ENCODE data around the gene MRPS7. TPM values are rescaled to one million over a fixed set of nuclear protein-coding genes. Genes with fewer than 3 reads are reported as not detected.

MRPS7 gene
- polyA plus RNA-seq, 1 donor from 2014 or later = 63.3 TPM

DNA sequence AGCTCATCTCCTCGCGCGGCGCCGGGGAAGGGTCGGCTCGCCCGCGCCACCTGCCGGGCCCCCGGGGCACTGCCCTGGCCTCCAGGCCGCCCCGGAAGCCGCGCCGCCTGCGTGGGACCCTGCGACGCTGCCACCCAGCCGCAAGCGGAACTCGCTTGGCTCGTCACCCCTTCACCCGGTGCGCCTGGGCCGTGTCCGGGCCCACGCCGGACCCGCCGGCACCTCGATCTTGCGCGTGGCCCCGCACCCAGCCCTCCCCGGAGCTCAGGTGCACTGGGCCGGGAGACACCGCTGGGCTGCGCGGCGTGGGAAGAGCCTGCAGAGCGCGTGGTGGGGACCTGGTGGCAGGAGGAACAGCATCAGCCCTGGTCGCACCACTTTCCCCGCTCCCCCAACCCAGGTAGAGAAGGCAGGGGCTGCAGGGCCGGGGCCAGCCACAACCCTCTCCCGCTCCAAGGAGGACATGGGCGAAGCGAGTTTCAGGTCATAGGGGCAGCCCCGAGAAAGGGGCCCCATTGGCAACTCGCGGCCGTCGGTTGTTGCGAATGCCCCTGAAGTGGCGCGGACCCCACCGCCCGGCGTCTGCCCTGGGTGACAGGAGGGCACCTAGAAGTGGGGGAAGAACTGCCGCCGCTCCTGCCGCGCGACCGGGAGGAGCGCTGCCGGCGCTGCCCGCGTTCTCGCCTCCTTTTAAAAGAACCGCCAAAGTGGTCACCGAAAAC is 9.7 kb downstream of the MRPS7 start:
- Histone ChIP-seq H3K27ac (ENCODE audit: low read length) (peak overlapping the region; percentile 42), H2AFZ (ENCODE audit: low read depth, low read length) (peak overlapping the region; percentile 49)
- TF ChIP-seq, protein P1, sequence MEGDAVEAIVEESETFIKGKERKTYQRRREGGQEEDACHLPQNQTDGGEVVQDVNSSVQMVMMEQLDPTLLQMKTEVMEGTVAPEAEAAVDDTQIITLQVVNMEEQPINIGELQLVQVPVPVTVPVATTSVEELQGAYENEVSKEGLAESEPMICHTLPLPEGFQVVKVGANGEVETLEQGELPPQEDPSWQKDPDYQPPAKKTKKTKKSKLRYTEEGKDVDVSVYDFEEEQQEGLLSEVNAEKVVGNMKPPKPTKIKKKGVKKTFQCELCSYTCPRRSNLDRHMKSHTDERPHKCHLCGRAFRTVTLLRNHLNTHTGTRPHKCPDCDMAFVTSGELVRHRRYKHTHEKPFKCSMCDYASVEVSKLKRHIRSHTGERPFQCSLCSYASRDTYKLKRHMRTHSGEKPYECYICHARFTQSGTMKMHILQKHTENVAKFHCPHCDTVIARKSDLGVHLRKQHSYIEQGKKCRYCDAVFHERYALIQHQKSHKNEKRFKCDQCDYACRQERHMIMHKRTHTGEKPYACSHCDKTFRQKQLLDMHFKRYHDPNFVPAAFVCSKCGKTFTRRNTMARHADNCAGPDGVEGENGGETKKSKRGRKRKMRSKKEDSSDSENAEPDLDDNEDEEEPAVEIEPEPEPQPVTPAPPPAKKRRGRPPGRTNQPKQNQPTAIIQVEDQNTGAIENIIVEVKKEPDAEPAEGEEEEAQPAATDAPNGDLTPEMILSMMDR (IDR thresholded peaks at IDR 0.05; ENCODE audit: poor library complexity, severe bottlenecking) = peak; percentile 98
- TF ChIP-seq, protein P2, sequence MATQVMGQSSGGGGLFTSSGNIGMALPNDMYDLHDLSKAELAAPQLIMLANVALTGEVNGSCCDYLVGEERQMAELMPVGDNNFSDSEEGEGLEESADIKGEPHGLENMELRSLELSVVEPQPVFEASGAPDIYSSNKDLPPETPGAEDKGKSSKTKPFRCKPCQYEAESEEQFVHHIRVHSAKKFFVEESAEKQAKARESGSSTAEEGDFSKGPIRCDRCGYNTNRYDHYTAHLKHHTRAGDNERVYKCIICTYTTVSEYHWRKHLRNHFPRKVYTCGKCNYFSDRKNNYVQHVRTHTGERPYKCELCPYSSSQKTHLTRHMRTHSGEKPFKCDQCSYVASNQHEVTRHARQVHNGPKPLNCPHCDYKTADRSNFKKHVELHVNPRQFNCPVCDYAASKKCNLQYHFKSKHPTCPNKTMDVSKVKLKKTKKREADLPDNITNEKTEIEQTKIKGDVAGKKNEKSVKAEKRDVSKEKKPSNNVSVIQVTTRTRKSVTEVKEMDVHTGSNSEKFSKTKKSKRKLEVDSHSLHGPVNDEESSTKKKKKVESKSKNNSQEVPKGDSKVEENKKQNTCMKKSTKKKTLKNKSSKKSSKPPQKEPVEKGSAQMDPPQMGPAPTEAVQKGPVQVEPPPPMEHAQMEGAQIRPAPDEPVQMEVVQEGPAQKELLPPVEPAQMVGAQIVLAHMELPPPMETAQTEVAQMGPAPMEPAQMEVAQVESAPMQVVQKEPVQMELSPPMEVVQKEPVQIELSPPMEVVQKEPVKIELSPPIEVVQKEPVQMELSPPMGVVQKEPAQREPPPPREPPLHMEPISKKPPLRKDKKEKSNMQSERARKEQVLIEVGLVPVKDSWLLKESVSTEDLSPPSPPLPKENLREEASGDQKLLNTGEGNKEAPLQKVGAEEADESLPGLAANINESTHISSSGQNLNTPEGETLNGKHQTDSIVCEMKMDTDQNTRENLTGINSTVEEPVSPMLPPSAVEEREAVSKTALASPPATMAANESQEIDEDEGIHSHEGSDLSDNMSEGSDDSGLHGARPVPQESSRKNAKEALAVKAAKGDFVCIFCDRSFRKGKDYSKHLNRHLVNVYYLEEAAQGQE (IDR thresholded peaks at IDR 0.05; ENCODE audit: borderline replicate concordance) = no peak
- TF ChIP-seq MXI1 (conservative IDR thresholded peaks at IDR 0.05; ENCODE audit: poor library complexity, severe bottlenecking) (peak; percentile 95), EP300 (conservative IDR thresholded peaks at IDR 0.05; ENCODE audit: poor library complexity, severe bottlenecking) (peak; percentile 62), RAD21 (conservative IDR thresholded peaks at IDR 0.05) (peak; percentile 60), TAF1 (IDR thresholded peaks at IDR 0.05; ENCODE audit: low read depth) (peak; percentile 40), SMC3 (conservative IDR thresholded peaks at IDR 0.05; ENCODE audit: poor library complexity) (peak; percentile 69), EZH2 (IDR thresholded peaks at IDR 0.05; ENCODE audit: borderline replicate concordance, insufficient read depth, low read length, poor library complexity, severe bottlenecking) (no peak), POLR2AphosphoS5 (IDR thresholded peaks at IDR 0.05) (no peak)

DNA sequence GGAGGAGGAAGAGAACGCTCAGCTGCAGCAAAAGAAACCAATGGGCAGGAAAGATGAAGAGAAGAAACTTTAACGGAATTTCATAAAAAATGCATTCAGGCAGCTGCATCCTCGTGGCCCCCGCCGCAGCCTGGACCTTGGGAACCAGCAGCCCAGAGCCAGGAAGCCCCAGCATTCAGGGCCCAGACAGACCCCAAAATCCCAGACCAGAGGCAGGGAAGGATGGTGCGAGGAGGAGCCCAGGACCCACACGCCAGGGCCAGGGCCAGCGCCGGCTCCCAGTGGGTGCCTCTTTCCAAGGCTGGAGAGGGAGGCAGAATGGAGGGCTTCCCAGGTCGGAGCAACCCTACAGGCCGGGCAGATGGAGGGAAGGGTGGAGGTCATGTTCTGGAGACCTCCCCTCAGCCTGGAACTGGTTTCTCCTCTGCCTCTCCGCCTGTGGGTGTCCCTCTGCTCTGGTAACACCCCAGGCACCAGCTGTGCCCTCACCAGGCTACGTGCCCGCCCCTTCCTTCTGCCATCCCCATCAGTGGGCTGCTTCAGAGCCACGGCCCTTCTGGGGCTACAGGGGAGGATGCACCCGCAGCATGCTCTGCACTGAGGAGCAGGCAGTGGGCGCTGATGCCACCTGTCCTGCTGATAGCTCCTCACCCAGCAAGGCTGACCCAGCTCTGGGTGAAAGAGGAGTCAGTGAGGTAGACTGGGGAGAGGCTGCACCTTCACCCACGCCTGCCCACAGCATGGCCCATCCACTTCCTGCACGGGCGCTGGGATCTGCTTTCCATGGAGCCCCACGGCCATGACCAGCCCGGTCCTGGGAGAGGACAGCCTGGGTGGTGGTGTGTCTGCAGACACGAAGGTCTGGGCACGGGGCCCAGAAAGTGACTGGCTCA is 10.5 kb downstream of the MRPS7 start:
- Histone ChIP-seq H3K9ac (ENCODE audit: low read length) (peak overlapping the region; percentile 75), H3K4me3 (ENCODE audit: low read length) (peak overlapping the region; percentile 93), H3F3A (ENCODE audit: insufficient read depth, low read length, poor library complexity, severe bottlenecking) (no peaks in the 10 kb centered on the region), H3K9me3 (ENCODE audit: low read length) (no peaks in the 10 kb centered on the region), H3K4me2 (ENCODE audit: low read length) (peak overlapping the region; percentile 53), H2AFZ (ENCODE audit: low read depth, low read length) (no peak overlapping the region), H3K27ac (ENCODE audit: low read length) (no peak overlapping the region), H3K36me3 (ENCODE audit: insufficient read depth, low read length) (no peaks in the 10 kb centered on the region), H3K27me3 (ENCODE audit: insufficient read depth, low read depth, low read length) (no peaks in the 10 kb centered on the region), H3K79me2 (replicated peaks; ENCODE audit: insufficient read depth, low read length) (no peaks in the 10 kb centered on the region), H4K20me1 (ENCODE audit: insufficient read depth) (no peaks in the 10 kb centered on the region), H3K9me2 (ENCODE audit: insufficient read depth, low read length) (no peaks in the 10 kb centered on the region)
- no peak for TF ChIP-seq MXI1 (conservative IDR thresholded peaks at IDR 0.05; ENCODE audit: poor library complexity, severe bottlenecking)
- TF ChIP-seq, protein P1 (IDR thresholded peaks at IDR 0.05; ENCODE audit: poor library complexity, severe bottlenecking) = no peak
- TF ChIP-seq TAF1 (IDR thresholded peaks at IDR 0.05; ENCODE audit: low read depth) = no peak
- no peak for TF ChIP-seq EZH2 (IDR thresholded peaks at IDR 0.05; ENCODE audit: borderline replicate concordance, insufficient read depth, low read length, poor library complexity, severe bottlenecking)
- no peak for TF ChIP-seq POLR2AphosphoS5 (IDR thresholded peaks at IDR 0.05)
- no peak for TF ChIP-seq EP300 (conservative IDR thresholded peaks at IDR 0.05; ENCODE audit: poor library complexity, severe bottlenecking)
- TF ChIP-seq RAD21 (conservative IDR thresholded peaks at IDR 0.05) = no peak

More for the DNA sequence above, 9.7 kb downstream of the MRPS7 start:
- Histone ChIP-seq H3K4me2 (ENCODE audit: low read length) (peak overlapping the region; percentile 53), H3F3A (ENCODE audit: insufficient read depth, low read length, poor library complexity, severe bottlenecking) (no peaks in the 10 kb centered on the region), H3K9me2 (ENCODE audit: insufficient read depth, low read length) (no peaks in the 10 kb centered on the region), H3K27me3 (ENCODE audit: insufficient read depth, low read depth, low read length) (no peaks in the 10 kb centered on the region), H4K20me1 (ENCODE audit: insufficient read depth) (no peaks in the 10 kb centered on the region), H3K4me3 (ENCODE audit: low read length) (peak overlapping the region; percentile 93), H3K9ac (ENCODE audit: low read length) (peak overlapping the region; percentile 75), H3K36me3 (ENCODE audit: insufficient read depth, low read length) (no peaks in the 10 kb centered on the region), H3K79me2 (replicated peaks; ENCODE audit: insufficient read depth, low read length) (no peaks in the 10 kb centered on the region), H3K9me3 (ENCODE audit: low read length) (no peaks in the 10 kb centered on the region)
